Lung (tissue), 16 donors: ENCODE measurements around the gene SEPTIN14. TPM values are rescaled to one million over a fixed set of nuclear protein-coding genes. Genes with fewer than 3 reads are reported as not detected.
"Not testable (repeated sequence)": the region's sequence is repeated elsewhere in the genome, so short reads cannot be mapped to it uniquely, and the experiment has no call there.

Experiments
- ATAC-seq: fragments of 200-7000 bp; cut with Tn5 transposase; one replicate; pipeline ENCODE4 v1.9.1; 2020; ENCODE audit warnings: moderate number of reproducible peaks; ENCODE audit not compliant: insufficient read depth, low FRiP score
- DNase-seq, 3 donors: peaks; one replicate each; pipeline ENCODE4 v3.0.0-alpha.2; 2013 to 2017
- H3K27ac ChIP-seq, 2 donors: one replicate each; pipeline ENCODE4 v1.5.1; 2013; ENCODE audit warnings: mild to moderate bottlenecking in 2 of 2, moderate library complexity in 2 of 2, control low read depth in 1 of 2, inconsistent platforms in 1 of 2, low read depth in 1 of 2, low read length in 1 of 2
- H3K27me3 ChIP-seq, 3 donors: one replicate each; pipeline ENCODE4 v1.5.1; 2013; ENCODE audit warnings: low read length in 2 of 3; ENCODE audit not compliant: control insufficient read depth in 3 of 3, insufficient read depth in 3 of 3
- H3K36me3 ChIP-seq, 4 donors: one replicate each; pipeline ENCODE4 v1.5.1; 2013; ENCODE audit warnings: low read length in 4 of 4, mild to moderate bottlenecking in 1 of 4, moderate library complexity in 1 of 4; ENCODE audit not compliant: control insufficient read depth in 4 of 4, insufficient read depth in 4 of 4
- H3K4me1 ChIP-seq, 5 donors: one replicate each; pipeline ENCODE4 v1.5.1; 2013; ENCODE audit warnings: low read length in 5 of 5, mild to moderate bottlenecking in 2 of 5, moderate library complexity in 1 of 5; ENCODE audit not compliant: control insufficient read depth in 5 of 5, insufficient read depth in 5 of 5
- H3K4me3 ChIP-seq: one replicate; pipeline ENCODE4 v1.5.1; 2013; ENCODE audit warnings: mild to moderate bottlenecking, control low read depth, moderate library complexity
- H3K9ac ChIP-seq, 2 donors: one replicate each; pipeline ENCODE4 v1.5.1; 2013; ENCODE audit warnings: low read length in 2 of 2, control low read depth in 1 of 2; ENCODE audit not compliant: insufficient read depth in 1 of 2
- H3K9me3 ChIP-seq, 4 donors: one replicate each; pipeline ENCODE4 v1.5.1; 2013; ENCODE audit warnings: low read length in 3 of 4, mild to moderate bottlenecking in 1 of 4, moderate library complexity in 1 of 4; ENCODE audit not compliant: control insufficient read depth in 4 of 4, insufficient read depth in 3 of 4
- WGBS, 2 donors: extraction: QIAGEN DNeasy Blood & Tissue Kit; methylation state at CpG; one replicate each; pipeline ENCODE4 v1.1.7; 2013; 5-methylcytosine and 5-hydroxymethylcytosine counted together
- long read RNA-seq, 5 donors: transcript quantifications; one replicate each; lab custom pipeline, GENCODE V29; 2026
- polyA plus RNA-seq, 2 donors: library from polyadenylated mRNA; stranded (reverse); fragments of 200-250 nt; gene quantifications; one replicate each; pipeline ENCODE4 v1.2.1, GENCODE V29; 2013
- total RNA-seq, 2 donors: library from RNA; depleted of rRNA in 1 of 2; stranded (reverse); fragments of >200 nt in 1 of 2; gene quantifications; one replicate each; pipeline ENCODE4 v1.2.1, GENCODE V29; 2014 to 2021
- TF ChIP-seq, protein P1 (sequence below): IDR thresholded peaks from 2 replicates; pipeline ENCODE4 v1.5.1; 2012; ENCODE audit warnings: mild to moderate bottlenecking; ENCODE audit errors: control extremely low read depth, extremely low read depth
- donor health status: control.
- donor health status: control.
- donor health status: Bipolar disorder and iron deficiency.
- donor health status: healthy.
- donor health status: DM: yes; HTN: yes; CAD: no.

Gene SEPTIN14
- not detected for total RNA-seq
- not detected for polyA plus RNA-seq
- long read RNA-seq, donor 1, result 0 reads
- long read RNA-seq, donor 2, result 0 reads
- long read RNA-seq, donor 3, result 0 reads
- long read RNA-seq, donor 4, result 0 reads
- long read RNA-seq, donor 5, result 0 reads

DNA sequence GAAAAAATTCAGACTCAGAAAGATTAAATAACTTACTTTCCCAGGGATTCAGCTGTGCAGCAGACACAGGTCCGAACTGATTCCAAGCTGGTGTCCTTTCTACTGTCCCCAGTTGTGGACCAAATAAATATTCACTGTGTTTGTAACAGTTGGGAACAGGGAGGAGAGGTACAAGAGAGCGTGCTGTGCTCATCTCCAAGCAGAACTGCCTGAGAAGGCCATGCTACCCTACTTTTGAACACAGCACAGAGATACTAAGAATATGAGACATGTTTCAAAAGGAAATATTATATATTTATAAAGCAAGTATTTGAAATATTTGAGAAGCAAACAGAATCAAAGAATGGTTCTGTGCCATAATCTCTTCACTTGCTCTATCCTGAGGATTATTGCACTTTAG, at the start of gene SEPTIN14:
Gene SEPTIN14 (minus strand): TSS at position 101 of the 400 bp plus-strand sequence. CDS start 756 bp downstream, outside the sequence.
- not testable (repeated sequence) for H3K27me3 ChIP-seq, H3K27ac ChIP-seq, DNase-seq, H3K9ac ChIP-seq, ATAC-seq, H3K4me1 ChIP-seq, H3K36me3 ChIP-seq, H3K4me3 ChIP-seq, H3K9me3 ChIP-seq
- 76 to 78% methylated on average over 2 of the region's 2 CpGs for WGBS, 2 donors

DNA sequence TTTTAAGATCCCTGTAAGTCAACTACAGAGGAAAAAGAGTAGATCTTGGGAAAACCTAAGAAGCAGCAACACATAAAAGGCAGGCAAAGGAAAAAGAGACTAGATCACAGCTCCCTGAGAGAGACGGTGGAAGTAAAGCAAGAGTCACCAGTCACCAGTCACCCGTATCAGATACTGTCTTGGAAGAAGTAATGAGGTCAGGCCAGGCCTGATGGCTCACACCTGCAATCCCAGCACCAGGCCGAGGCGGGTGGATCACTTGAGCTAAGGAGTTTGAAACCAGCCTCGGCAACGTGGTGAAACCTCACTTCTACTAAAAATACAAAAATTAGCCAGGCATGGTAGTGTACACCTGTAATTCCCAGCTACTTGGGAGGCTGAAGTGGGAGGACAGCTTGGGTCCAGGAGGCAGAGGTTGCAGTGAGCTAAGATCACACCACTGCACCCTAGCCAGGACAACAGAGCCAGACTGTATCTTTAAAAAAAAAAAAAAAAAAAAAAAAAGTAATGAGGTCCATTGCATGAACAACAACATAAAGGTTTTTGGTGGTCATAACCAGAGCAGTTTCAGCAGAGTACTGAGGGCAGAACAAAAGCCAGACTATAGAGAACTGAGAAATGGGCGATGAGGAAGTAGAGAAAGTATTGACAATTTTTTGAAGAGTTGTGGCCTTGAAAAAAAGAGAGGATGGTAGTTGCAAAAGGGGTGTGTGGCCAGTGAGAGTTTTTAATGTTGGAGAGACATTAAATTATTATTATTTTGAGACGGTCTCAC, 41.6 kb upstream of the SEPTIN14 start:
- Histone ChIP-seq H3K9me3 (peaks cover 0 to 8% (median 2%) of the 10 kb centered on the region in 4 donors), H3K4me3 (no peak overlapping the region), H3K27ac (no peak overlapping the region), H3K27me3 (no peaks in the 10 kb centered on the region), H3K4me1 (no peaks in the 10 kb centered on the region), H3K36me3 (peaks cover 0 to 12% (median 8%) of the 10 kb centered on the region in 4 donors), H3K9ac (no peak overlapping the region)
- TF ChIP-seq, protein P1, sequence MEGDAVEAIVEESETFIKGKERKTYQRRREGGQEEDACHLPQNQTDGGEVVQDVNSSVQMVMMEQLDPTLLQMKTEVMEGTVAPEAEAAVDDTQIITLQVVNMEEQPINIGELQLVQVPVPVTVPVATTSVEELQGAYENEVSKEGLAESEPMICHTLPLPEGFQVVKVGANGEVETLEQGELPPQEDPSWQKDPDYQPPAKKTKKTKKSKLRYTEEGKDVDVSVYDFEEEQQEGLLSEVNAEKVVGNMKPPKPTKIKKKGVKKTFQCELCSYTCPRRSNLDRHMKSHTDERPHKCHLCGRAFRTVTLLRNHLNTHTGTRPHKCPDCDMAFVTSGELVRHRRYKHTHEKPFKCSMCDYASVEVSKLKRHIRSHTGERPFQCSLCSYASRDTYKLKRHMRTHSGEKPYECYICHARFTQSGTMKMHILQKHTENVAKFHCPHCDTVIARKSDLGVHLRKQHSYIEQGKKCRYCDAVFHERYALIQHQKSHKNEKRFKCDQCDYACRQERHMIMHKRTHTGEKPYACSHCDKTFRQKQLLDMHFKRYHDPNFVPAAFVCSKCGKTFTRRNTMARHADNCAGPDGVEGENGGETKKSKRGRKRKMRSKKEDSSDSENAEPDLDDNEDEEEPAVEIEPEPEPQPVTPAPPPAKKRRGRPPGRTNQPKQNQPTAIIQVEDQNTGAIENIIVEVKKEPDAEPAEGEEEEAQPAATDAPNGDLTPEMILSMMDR, result no peak
- ATAC-seq (no peak), DNase-seq (no peak)
- 80 to 93% methylated on average over 2 to 8 of the region's 8 CpGs for WGBS, 2 donors

DNA sequence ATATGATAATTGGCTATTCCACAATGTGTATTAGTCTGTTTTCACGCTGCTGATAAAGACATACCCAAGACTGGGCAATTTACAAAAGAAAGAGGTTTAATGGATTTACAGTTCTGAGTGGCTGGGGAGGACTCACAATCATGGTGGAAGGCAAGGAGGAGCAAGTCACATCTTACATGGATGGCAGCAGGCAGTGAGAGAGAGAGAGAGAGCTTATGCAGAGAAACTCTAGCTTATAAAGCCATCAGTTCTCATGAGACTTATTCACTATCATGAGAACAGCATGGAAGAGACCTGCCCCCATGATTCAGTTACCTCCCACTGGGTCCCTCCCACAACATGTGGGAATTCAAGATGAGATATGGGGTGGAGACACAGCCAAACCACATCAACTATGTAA, 38.5 kb upstream of the SEPTIN14 start:
- not testable (repeated sequence) for H3K4me1 ChIP-seq, ATAC-seq, DNase-seq, H3K9ac ChIP-seq, H3K27ac ChIP-seq, H3K36me3 ChIP-seq, H3K4me3 ChIP-seq, H3K27me3 ChIP-seq, H3K9me3 ChIP-seq
- WGBS, 2 donors, result 94 to 95% methylated on average over 1 of the region's 1 CpG

DNA sequence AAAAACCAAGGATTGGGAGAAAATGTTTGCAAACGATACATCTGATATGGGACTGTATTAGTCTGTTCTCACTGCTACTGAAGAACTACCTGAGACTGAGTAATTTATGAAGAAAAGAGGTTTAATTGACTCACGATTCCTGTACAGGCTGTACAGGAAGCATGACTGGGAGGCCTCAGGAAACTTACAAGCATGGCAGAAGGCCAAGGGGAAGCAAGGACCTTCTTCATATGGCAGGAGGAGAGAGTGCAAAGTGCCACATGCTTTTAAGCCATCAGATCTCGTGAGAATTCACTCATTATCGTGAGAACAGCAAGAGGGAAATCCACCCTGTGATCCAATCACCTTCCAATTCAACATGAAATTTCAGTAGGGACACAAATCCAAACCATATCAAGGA, 35.7 kb upstream of the SEPTIN14 start:
- Histone ChIP-seq H3K9me3 (peaks cover 0 to 4% (median 2%) of the 10 kb centered on the region in 4 donors), H3K27ac (no peak overlapping the region), H3K9ac (no peak overlapping the region), H3K4me3 (no peak overlapping the region), H3K27me3 (no peaks in the 10 kb centered on the region), H3K36me3 (peaks cover 0 to 11% (median 6%) of the 10 kb centered on the region in 4 donors), H3K4me1 (no peaks in the 10 kb centered on the region)
- DNase-seq, result no peak
- ATAC-seq, result no peak
- TF ChIP-seq, protein P1, result no peak
- WGBS, 2 donors, result 80 to 83% methylated on average over 4 of the region's 4 CpGs
